ENCODE measurements around the gene DGKE.

The DGKE gene

GRCh38 chr17:56892333-56892732 is 58.4 kb downstream of the DGKE start:
- DNase-seq, result no peak

GRCh38 chr17:56893503-56893902 is 59.6 kb downstream of the DGKE start:
- no peak for DNase-seq

DNA sequence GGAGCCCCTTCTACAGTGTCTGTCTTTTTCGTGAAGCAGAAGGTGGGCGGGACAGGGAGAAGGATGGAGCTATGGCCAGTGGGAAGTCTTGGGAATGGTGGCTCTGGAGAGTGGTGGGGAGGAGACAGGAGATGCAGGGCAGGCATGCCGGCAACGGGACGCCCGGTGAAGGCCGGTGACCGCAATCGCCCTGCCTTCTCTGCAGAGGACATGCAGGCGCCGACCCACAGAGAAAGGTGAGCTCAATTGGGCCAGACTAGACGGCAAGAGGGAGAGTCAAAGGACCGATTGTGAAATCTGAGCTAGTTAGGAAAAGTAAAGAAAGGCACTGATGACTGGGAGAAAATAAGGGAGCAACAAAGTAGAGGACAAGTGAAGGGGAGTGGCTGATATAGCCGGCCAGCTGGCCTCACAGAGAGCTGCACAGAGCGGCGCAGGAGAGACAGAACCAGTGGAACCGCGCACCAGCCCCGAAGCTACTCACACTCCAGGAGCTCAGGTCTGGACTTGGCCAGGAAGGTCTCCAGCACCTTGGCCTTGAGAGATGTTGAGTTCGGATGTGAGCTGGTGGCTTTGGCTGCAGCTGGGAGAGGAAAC is 61.0 kb downstream of the DGKE start:
- no peak for DNase-seq

GRCh38 chr17:56896217-56896967 is 62.4 kb downstream of the DGKE start:
- no peak for DNase-seq

- no peak for DNase-seq
Measured at GRCh38 chr17:56896968-56897359, 63.0 kb downstream of the DGKE start.

GRCh38 chr17:56897646-56898424 is 63.9 kb downstream of the DGKE start:
- DNase-seq, result no peak

DNA sequence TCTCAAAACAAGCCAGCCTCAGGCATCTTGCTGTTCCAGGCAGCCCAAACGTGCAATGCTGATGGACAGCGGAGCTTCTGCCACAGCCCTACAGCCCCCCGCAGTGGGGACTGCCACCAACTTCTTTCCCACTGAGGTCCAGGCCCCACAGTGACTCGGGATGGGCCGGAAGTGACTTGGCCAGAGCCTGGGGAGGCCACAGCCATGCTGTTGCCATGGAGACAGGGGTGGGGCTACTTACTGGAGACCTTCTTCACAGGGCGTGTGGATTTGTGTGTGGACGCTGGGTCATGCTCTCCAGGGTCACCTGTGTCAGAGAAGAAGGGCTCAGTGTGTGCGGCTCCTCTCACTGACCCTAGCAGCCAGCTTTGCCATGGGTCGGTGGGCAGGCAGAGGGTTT is 64.9 kb downstream of the DGKE start:
- DNase-seq, result no peak

GRCh38 chr17:56899403-56899802 is 65.5 kb downstream of the DGKE start:
- no peak for DNase-seq

- no peak for DNase-seq
Measured at GRCh38 chr17:56902348-56902747, 68.4 kb downstream of the DGKE start.

DNA sequence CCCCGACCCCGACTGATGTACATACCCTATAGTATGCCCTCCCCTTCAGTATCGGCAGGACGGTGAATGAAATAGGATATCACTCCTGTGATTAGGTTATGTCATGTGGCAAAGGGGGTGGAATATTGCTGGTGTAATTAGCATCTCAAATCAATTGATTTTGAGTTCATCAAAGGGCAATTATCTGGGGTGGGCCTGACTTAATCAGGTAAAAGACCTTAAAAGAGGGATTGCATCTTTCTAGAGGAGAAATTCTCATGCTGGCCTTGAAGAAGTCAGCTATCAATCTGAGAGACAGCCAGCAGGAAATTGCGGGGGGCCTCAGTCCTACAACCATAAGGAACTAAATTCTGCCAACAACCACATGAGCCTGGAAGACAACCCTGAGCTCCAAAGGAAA is 69.6 kb downstream of the DGKE start:
- DNase-seq, result no peak

DNA sequence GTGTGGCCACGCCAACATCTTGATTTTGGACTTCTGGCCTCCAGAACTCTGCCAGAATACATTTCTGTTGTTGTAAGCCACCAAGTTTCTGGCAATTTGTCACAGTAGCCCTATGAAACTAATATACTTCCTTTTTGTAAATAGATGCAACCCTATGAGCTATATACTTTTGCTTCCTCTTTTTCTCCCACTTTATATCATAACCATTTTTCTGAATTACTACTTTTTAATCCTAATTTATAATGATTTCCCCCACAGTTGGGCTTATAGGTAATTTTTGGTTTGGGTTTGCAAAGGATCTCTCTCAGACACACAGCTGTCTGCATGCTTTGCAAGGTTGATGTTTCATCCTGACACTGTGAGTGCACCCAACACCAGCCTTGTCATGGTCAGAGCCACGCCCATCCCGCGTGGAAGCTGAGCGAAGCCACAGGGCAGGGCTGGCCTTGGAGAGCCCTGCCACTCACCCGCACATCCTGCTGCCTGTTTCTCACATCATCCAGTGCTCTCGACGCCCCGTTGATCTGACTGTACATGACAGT is 74.1 kb downstream of the DGKE start:
- DNase-seq, result peak in 2 of 5 experiments; percentile 21 to 84

- no peak for DNase-seq
Measured at GRCh38 chr17:56909742-56910508, 76.0 kb downstream of the DGKE start.

DNA sequence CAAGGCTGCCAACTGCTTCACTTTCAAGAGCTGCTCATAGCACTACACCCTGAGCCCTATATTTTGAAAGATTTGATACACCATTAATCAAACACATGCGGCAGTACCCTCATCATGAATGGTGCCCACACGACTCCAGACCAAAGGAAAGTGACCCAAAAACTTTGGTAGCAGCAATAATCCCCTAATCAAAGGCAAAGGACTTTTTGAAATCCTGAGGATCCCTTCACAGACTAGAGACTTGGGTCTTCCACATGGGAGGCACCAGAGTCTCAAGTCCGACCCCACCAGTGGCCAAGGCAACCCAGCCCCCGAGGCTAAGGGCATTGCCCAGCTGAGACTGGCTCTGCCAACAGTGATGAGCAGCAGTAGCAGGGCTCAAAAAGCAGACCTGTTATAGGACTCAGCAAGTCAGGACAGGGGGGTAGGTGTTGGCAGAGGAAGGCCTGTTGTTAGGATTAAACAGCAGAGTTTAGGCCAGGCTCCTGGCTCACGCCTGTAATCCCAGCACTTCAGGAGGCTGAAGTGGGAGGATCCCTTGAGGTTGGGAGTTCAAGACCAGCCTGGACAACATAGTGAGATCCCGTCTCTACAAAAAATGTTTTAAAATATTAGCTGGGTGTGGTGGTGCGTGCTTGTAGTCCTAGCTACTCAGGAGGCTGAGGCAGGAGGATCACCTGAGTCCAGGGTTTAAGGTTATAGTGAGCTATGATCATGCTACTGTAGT is 76.7 kb downstream of the DGKE start:
- DNase-seq, result no peak

DNA sequence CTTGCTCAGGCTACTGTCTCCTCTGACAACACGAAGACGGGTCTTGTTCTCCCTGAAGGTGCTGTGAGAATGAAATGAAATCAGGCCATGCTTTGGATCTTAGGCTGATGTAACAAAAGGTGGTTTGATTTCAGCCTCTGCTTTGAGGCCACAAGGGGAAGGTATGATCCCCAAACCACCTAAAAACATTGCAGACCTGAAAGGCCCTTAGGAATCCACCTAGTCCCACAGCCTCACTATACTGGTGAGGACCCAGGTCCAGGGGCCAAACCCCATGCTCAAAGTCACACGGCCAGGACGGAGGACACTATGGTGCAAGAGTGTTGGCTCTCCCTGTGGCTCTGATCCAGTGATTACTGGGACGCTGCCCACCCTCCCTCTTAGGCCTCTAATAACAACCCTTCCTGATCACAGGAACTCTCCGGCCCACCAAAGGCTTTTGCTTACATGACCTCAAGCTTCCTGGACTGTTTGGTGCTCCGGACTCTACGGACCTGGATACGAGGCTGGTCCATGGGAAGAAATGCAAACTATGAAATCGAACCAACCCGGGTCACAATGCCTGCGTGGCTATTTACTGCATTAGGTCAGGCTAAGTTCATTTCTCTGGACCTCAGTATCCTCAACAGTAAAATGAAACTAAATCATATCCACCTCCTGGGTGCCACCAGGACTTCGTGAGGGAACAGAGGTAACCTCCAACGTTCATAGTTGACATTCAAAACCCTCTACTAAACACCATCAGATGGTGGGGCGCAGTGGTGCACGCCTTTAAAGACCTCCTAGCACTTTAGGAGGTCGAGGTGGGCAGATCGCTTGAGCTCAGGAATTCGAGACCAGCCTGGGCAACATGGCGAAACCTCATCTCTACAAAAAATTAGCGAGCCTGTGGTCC is 78.4 kb downstream of the DGKE start:
- no peak for DNase-seq

- no peak for DNase-seq
Measured at GRCh38 chr17:56913000-56913311, 79.0 kb downstream of the DGKE start.

DNA sequence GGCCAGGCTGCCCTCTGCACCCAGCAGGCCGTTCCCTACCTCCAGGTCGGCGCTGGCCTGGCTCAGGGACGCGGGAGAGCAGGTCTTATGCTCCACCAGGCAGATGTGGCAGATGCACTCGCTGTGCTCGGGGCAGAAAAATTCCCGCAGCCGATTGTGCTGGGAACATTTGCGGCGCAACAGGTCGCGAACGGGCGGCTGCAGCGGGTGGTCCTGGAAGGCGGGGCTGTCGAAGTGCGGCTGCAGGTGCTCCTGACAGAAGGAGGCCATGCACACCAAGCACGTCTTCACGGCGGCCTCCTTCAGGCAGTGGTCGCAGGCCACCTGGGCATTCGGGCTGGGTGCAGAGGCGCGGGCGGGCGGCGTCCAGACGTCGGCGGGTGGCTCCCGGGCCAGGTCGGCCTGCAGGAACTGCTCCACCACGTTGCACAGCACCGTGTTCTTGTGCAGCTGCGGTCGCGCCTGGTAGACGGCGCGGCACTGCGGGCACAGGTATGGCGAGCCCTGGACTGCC is 79.5 kb downstream of the DGKE start:
- no peak for DNase-seq

- peak; percentile 72 to 94 (median 84) for DNase-seq
Measured at GRCh38 chr17:56913867-56914580, 80.1 kb downstream of the DGKE start, which contains the start of gene TRIM25. Gene TRIM25 (minus strand): TSS chr17:56914049. CDS start chr17:56913988, 61 bp downstream.

DNA sequence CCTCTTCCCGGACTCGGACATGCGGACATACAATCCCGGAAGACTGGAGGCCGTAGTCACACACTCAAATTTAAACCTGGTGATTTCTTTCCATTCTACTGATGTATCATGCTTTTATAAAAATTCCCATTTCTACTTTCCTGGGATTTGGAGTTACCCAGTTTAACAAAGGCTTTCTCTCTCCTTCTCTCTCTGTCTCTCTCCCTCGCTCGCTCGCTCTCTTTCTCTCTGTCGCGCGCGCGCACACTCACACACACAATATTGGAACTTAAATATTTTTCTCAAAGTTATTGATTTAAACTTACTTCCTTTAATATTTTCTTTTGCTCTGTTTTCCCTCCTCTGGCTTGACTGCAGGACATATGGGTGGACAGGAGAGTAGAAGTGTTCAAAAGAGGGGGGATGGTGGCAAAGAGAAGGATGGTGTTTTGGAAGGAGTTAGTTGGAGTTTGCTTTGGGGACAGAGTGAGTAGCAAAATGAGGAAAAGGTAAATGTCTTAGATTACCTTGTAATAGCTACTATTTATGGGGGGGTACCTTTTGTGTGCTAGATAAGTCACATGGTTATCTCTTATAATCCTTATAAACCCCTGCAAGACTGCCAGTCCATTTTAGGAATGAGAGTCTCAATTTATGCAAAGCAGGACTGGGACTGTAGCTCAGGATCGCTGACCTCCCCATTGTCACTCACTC is 80.8 kb downstream of the DGKE start:
- no peak for DNase-seq

- DNase-seq, result no peak
Measured at GRCh38 chr17:56917559-56918296, 83.8 kb downstream of the DGKE start.
